ENCODE results near the gene DPF3.

DPF3 gene

GRCh38 chr14:72645706-72646105 is 248.2 kb downstream of the DPF3 start:
- DNase-seq (ENCODE audit: low read depth in 2 of 2), result no peak

GRCh38 chr14:72644758-72645489 is 249.0 kb downstream of the DPF3 start:
- no peak for DNase-seq (ENCODE audit: low read depth in 2 of 2)

GRCh38 chr14:72644038-72644437 is 249.9 kb downstream of the DPF3 start:
- no peak for DNase-seq (ENCODE audit: low read depth in 2 of 2)

GRCh38 chr14:72643317-72643801 is 250.5 kb downstream of the DPF3 start:
- DNase-seq (ENCODE audit: low read depth in 2 of 2), result no peak

GRCh38 chr14:72640911-72641485 is 252.9 kb downstream of the DPF3 start:
- DNase-seq (ENCODE audit: low read depth in 2 of 2), result no peak

- no peak for DNase-seq (ENCODE audit: low read depth in 2 of 2)
Observed at GRCh38 chr14:72638021-72638420, 255.9 kb downstream of the DPF3 start.

- no peak for DNase-seq (ENCODE audit: low read depth in 2 of 2)
Observed at GRCh38 chr14:72636871-72637270, 257.0 kb downstream of the DPF3 start.

- no peak for DNase-seq (ENCODE audit: low read depth in 2 of 2)
Observed at GRCh38 chr14:72636094-72636493, 257.8 kb downstream of the DPF3 start.

- no peak for DNase-seq (ENCODE audit: low read depth in 2 of 2)
Observed at GRCh38 chr14:72634691-72635616, 258.9 kb downstream of the DPF3 start.

GRCh38 chr14:72633551-72633950 is 260.4 kb downstream of the DPF3 start:
- no peak for DNase-seq (ENCODE audit: low read depth in 2 of 2)

GRCh38 chr14:72632727-72633126 is 261.2 kb downstream of the DPF3 start:
- DNase-seq (ENCODE audit: low read depth in 2 of 2), result no peak

GRCh38 chr14:72631401-72631800 is 262.5 kb downstream of the DPF3 start:
- no peak for DNase-seq (ENCODE audit: low read depth in 2 of 2)

GRCh38 chr14:72630374-72630773 is 263.5 kb downstream of the DPF3 start:
- DNase-seq (ENCODE audit: low read depth in 2 of 2), result no peak

- no peak for DNase-seq (ENCODE audit: low read depth in 2 of 2)
Observed at GRCh38 chr14:72629534-72629933, 264.4 kb downstream of the DPF3 start.

GRCh38 chr14:72625689-72626088 is 268.2 kb downstream of the DPF3 start:
- DNase-seq (ENCODE audit: low read depth in 2 of 2), result no peak

GRCh38 chr14:72621387-72622065 is 272.4 kb downstream of the DPF3 start:
- DNase-seq (ENCODE audit: low read depth in 2 of 2), result no peak

- DNase-seq (ENCODE audit: low read depth in 2 of 2), result no peak
Observed at GRCh38 chr14:72619881-72620280, 274.0 kb downstream of the DPF3 start.

- no peak for DNase-seq (ENCODE audit: low read depth in 2 of 2)
Observed at GRCh38 chr14:72619111-72619571, 274.8 kb downstream of the DPF3 start.

GRCh38 chr14:72618424-72618823 is 275.5 kb downstream of the DPF3 start:
- DNase-seq (ENCODE audit: low read depth in 2 of 2), result no peak

- no peak for DNase-seq (ENCODE audit: low read depth in 2 of 2)
Observed at GRCh38 chr14:72617391-72618031, 276.4 kb downstream of the DPF3 start.

- no peak for DNase-seq (ENCODE audit: low read depth in 2 of 2)
Observed at GRCh38 chr14:72616811-72617210, 277.1 kb downstream of the DPF3 start.

Measured in stimulated activated CD8-positive, alpha-beta memory T cell treated with anti-CD3 and anti-CD28 coated beads, Interleukin-7, amount 100 ng/mL, for 4 hours (primary cell).